OCI-LY7 (cell line): ENCODE results near the gene CECR2.

ENCODE experiments used
- CTCF ChIP-seq: fragments of 200-600 bp; sonication (generic); conservative IDR thresholded peaks from 2 replicates; pipeline ENCODE4 v1.5.1; 2014; ENCODE audit warnings: mild to moderate bottlenecking, antibody characterized with exemption, low read length, moderate library complexity, mixed read lengths
- EZH2phosphoT487 ChIP-seq: fragments of 200-600 bp; sonication (generic); IDR thresholded peaks from 2 replicates; pipeline ENCODE4 v1.6.1; 2018; ENCODE audit warnings: low read depth, borderline replicate concordance, mild to moderate bottlenecking, mixed run types, antibody characterized with exemption, low read length, moderate library complexity, mixed read lengths

GRCh38 chr22:17401728-17402127, 32.5 kb downstream of the CECR2 start:
- TF ChIP-seq CTCF (no peak), EZH2phosphoT487 (no peak)
